Esophagus muscularis mucosa (tissue), 4 donors: ENCODE data around the gene SCO1. TPM values are rescaled to one million over a fixed set of nuclear protein-coding genes. Genes with fewer than 3 reads are reported as not detected.

Source experiments
- DNase-seq: peaks from one replicate; pipeline ENCODE4 v3.0.0-alpha.2; 2017; ENCODE audit errors: extremely low spot score
- H3K27ac ChIP-seq, 4 donors: fragments of 200-600 bp; sonication (generic); replicated peaks in 1 of 4; 1 replicate in 3 of 4; 2 replicates in 1 of 4; pipeline ENCODE4 v1.5.1; 2016 to 2019; ENCODE audit warnings: mild to moderate bottlenecking in 1 of 4
- H3K27me3 ChIP-seq, 4 donors: fragments of 200-600 bp; sonication (generic); one replicate each; pipeline versions ENCODE4 v1.5.1 to v1.6.0; 2016 to 2019
- H3K36me3 ChIP-seq, 4 donors: fragments of 200-600 bp; sonication (generic); one replicate each; pipeline ENCODE4 v1.5.1; 2016 to 2019
- H3K4me1 ChIP-seq, 4 donors: fragments of 200-600 bp; sonication (generic); one replicate each; pipeline ENCODE4 v1.5.1; 2016 to 2019
- H3K4me3 ChIP-seq, 4 donors: fragments of 200-600 bp; sonication (generic); 1 replicate in 2 of 4; 2 replicates in 2 of 4; pipeline ENCODE4 v1.5.1; 2016 to 2019; ENCODE audit warnings: mild to moderate bottlenecking in 4 of 4, moderate library complexity in 1 of 4
- H3K9me3 ChIP-seq, 4 donors: fragments of 200-600 bp; sonication (generic); 1 replicate in 3 of 4; 2 replicates in 1 of 4; pipeline ENCODE4 v1.5.1; 2016 to 2019
- CTCF ChIP-seq, 3 experiments: fragments of 200-600 bp in 2 of 3; fragments of 450-650 bp in 1 of 3; sonication (generic) in 2 of 3; IDR thresholded peaks; one replicate each; pipeline ENCODE4 v1.5.1; 2017 to 2019; ENCODE audit warnings: antibody characterized with exemption in 3 of 3, mild to moderate bottlenecking in 2 of 3, moderate library complexity in 1 of 3
- EP300 ChIP-seq: sonication (generic); formaldehyde crosslinking; IDR thresholded peaks from one replicate; pipeline ENCODE4 v1.6.1; 2017; ENCODE audit warnings: antibody characterized with exemption
- POLR2A ChIP-seq: fragments of 450-650 bp; IDR thresholded peaks from one replicate; pipeline ENCODE4 v1.6.1; 2017; ENCODE audit warnings: antibody characterized with exemption, moderate library complexity, mild to moderate bottlenecking, low read depth
- POLR2AphosphoS5 ChIP-seq, 2 donors: sonication (generic); formaldehyde crosslinking; IDR thresholded peaks; one replicate each; pipeline ENCODE4 v1.6.1; 2017; ENCODE audit warnings: antibody characterized with exemption in 2 of 2
- WGBS: methylation state at CpG from one replicate; pipeline ENCODE4 v1.1.5; 2018; 5-methylcytosine and 5-hydroxymethylcytosine counted together
- intact Hi-C: fragments of 100-400 bp; cut with DNase I; formaldehyde crosslinking; loops from one replicate; pipeline ENCODE4 v1.15.1; 2023
- total RNA-seq, 4 donors: library from RNA; depleted of rRNA; stranded (reverse); fragments of >200 nt; gene quantifications; one replicate each; pipeline versions ENCODE4 v1.1.0 to v1.2.1, GENCODE V29; 2016

The SCO1 gene
- total RNA-seq, 4 donors from 2014 or later = 16.7 to 23.1 (median 18.6) TPM

- Histone ChIP-seq H3K27ac (no peak overlapping the region), H3K4me1 (no peaks in the 10 kb centered on the region), H3K4me3 (no peak overlapping the region), H3K36me3 (peaks cover 0 to 84% (median 48%) of the 10 kb centered on the region in 4 donors), H3K9me3 (no peaks in the 10 kb centered on the region), H3K27me3 (no peaks in the 10 kb centered on the region)
- no peak for TF ChIP-seq EP300
- no peak for TF ChIP-seq POLR2AphosphoS5 (IDR thresholded peaks at IDR 0.05)
- no peak for TF ChIP-seq POLR2A
- no peak for TF ChIP-seq CTCF (IDR thresholded peaks at IDR 0.05)
- intact Hi-C loops = loop anchor here (10.0 kb wide), 1 partner anchor 84 kb away; no protein-coding TSS in a partner anchor
- 71% methylated on average over 3 of the region's 3 CpGs for WGBS
- no peak for DNase-seq
These were observed 56.9 kb downstream of the SCO1 start for GRCh38 chr17:10640475-10640874.

- DNase-seq = no peak
- Histone ChIP-seq H3K36me3 (peaks cover 7 to 84% (median 45%) of the 10 kb centered on the region in 4 donors), H3K27me3 (no peaks in the 10 kb centered on the region), H3K9me3 (no peaks in the 10 kb centered on the region), H3K27ac (no peak overlapping the region), H3K4me3 (no peak overlapping the region), H3K4me1 (no peaks in the 10 kb centered on the region)
- TF ChIP-seq CTCF (IDR thresholded peaks at IDR 0.05) = no peak
- TF ChIP-seq EP300 = no peak
- no peak for TF ChIP-seq POLR2A
- no peak for TF ChIP-seq POLR2AphosphoS5 (IDR thresholded peaks at IDR 0.05)
- intact Hi-C loops = no loop called here
- 96% methylated on average over 24 of the region's 25 CpGs for WGBS
These were observed 59.2 kb downstream of the SCO1 start for GRCh38 chr17:10638151-10638550.

DNA sequence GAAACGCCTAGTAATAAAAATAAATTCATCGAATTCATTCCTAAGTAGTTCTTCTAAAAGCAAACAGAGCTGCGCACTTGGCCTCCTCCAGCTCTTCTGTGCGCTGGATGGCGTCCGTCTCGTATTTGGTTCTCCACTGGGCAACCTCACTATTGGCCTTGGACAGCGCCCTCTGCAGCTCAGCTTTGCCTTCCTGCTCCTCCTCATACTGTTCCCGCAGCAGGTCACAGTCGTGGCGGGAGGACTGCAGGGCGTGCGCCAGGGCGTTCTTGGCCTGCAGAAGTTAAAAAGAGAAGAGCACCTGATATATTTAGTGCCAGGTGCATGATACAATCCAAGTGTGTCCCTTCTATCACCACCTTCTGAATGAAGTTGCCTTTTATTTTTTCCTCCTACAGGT lies 62.0 kb downstream of the SCO1 start:
- Histone ChIP-seq H3K4me3 (no peak overlapping the region), H3K9me3 (no peaks in the 10 kb centered on the region), H3K27ac (no peak overlapping the region), H3K4me1 (no peaks in the 10 kb centered on the region), H3K36me3 (peaks cover 7 to 81% (median 34%) of the 10 kb centered on the region in 4 donors), H3K27me3 (no peaks in the 10 kb centered on the region)
- intact Hi-C loops = no loop called here
- DNase-seq = no peak
- TF ChIP-seq EP300 (no peak), POLR2A (no peak), CTCF (IDR thresholded peaks at IDR 0.05) (no peak), POLR2AphosphoS5 (IDR thresholded peaks at IDR 0.05) (no peak)
- WGBS = 88% methylated on average over 14 of the region's 14 CpGs

DNA sequence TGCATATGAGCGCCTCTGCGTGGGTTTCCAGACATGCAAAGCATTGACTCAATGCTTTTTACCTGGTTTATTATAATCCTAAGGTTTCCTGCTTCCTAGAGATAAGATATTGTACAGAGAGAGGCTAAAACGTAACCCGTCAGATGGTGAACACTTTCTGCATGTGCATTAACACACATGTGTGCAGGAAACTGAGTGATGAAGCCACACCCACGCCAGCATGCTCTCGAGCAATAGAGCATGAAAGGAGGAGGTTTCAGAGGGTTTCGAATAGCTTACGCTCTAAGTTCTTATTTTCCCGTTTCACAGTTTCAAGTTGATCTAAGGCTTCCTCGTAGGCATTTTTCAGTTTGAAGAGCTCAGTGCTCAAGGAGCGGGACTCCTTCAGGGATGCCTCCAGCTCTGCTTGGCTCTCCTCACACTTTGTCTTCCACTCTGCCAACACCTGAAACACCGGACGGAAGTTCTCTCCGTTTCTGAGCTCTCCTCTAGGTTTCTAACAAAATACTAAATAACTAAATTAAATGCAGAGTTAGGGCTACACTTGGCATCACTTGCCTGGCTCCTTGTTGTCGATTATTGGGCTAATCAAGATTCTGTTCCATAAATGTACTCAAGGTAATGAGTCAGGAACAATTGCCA lies 63.5 kb downstream of the SCO1 start:
- Histone ChIP-seq H3K27me3 (no peaks in the 10 kb centered on the region), H3K27ac (no peak overlapping the region), H3K9me3 (no peaks in the 10 kb centered on the region), H3K4me3 (no peak overlapping the region), H3K36me3 (peaks cover 16 to 81% (median 30%) of the 10 kb centered on the region in 4 donors), H3K4me1 (no peaks in the 10 kb centered on the region)
- WGBS = 94% methylated on average over 15 of the region's 15 CpGs
- DNase-seq = no peak
- TF ChIP-seq POLR2A (no peak), POLR2AphosphoS5 (IDR thresholded peaks at IDR 0.05) (no peak), EP300 (no peak), CTCF (IDR thresholded peaks at IDR 0.05) (no peak)
- intact Hi-C loops = no loop called here

DNA sequence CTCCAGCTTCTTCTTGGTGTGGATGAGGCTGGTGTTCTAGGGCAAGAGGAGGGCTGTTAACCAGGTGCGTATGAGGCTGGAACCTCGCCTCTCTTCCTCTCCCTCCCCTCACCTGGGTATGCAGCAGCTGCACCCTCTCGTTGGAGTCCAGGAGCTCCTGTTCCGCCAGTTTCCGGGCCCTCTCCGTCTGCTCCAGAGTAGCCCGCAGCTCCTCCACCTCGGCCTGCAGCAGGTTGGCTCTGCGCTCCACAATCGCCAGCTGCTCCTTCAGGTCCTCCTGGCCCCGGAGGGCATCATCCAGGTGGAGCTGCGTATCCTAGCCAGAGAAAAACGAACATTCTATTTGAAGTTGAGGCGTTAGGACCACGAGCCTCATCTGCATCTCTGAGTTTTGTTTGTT lies 65.6 kb downstream of the SCO1 start:
- H3K4me1 ChIP-seq = no peaks in the 10 kb centered on the region
- H3K9me3 ChIP-seq = no peaks in the 10 kb centered on the region
- 90% methylated on average over 15 of the region's 15 CpGs for WGBS
- TF ChIP-seq POLR2AphosphoS5 (IDR thresholded peaks at IDR 0.05) (no peak), POLR2A (no peak), EP300 (no peak), CTCF (IDR thresholded peaks at IDR 0.05) (no peak)
- no peak overlapping the region for H3K27ac ChIP-seq
- no peak overlapping the region for H3K4me3 ChIP-seq
- DNase-seq = no peak
- no peaks in the 10 kb centered on the region for H3K27me3 ChIP-seq
- intact Hi-C loops = no loop called here
- peaks cover 4 to 67% (median 22%) of the 10 kb centered on the region in 4 donors for H3K36me3 ChIP-seq
